GM12865 (cell line): ENCODE measurements around the gene GAREM1.

Experiments
- DNase-seq: peaks from one replicate; pipeline ENCODE4 v3.0.0; 2010; ENCODE audit warnings: low read depth
- H3K4me3 ChIP-seq: 2 replicates; pipeline ENCODE4 v1.5.1; 2011; ENCODE audit warnings: mild to moderate bottlenecking, low read depth, low read length, control low read depth
- CTCF ChIP-seq: IDR thresholded peaks from 2 replicates; pipeline ENCODE4 v1.5.1; 2011; ENCODE audit warnings: low read length, control low read depth, low read depth, inconsistent platforms; ENCODE audit not compliant: insufficient read depth; ENCODE audit errors: missing control alignments

GAREM1 gene

DNA sequence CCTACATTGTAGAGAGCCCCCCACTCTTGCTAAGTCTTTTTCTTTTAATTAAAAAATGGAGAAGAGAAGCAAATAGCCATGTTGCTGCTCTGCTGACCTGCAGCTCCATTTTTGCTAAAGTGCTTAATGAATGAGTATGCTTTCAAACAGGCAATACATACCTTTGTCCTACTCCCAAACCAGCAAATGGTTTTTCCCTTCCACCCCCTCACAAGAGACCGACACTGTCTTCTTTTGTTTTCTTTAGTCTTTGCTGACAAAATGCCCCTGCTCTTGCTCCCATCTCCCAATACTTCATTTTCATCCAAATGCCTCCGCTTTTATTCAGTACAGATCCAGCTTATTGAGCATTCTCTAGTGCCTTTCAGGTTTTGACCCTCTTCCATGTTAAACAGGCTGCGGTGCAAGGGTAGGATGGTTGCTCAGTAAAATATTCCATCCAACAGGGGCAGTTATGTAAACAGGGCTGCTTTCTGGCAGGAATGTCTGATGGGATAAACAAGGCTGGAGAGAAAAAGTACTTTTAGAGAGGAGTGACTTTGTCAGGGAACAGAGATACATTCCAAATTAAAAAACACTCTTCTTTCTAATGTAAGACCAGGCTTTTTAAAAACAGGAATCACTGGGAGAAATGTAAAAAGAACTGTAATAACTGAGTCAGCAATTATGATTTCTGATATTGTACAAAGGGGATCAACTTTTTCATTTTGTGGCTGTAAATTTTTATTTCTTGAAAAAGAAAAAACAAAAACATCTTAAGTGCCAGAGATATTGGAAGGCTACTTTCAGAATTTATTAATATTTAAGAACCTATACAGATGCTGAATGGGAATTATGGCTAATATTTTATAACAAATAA lies 144.0 kb downstream of the GAREM1 start:
- DNase-seq, result no peak
- TF ChIP-seq CTCF, result no peak
- H3K4me3 ChIP-seq, result no peak overlapping the region

DNA sequence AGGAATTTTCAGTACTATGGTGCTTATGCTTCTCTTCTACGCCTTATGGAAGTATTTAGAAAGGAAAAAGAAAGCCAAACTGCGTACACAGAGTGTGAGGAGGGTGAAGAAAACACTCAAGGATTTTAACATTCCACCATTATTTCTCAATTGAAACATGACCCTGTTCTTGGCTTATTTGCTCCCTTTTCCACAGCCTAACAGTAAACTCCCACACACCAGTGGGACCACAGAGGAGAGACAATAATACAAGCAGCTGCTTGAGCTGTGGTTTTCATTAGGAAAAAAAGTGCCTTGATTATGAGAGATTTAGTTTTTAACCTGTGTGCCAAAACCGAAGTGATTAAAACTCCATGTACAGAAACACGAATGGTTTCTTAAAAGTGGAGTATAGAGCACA lies 146.5 kb downstream of the GAREM1 start:
- no peak overlapping the region for H3K4me3 ChIP-seq
- DNase-seq, result no peak

DNA sequence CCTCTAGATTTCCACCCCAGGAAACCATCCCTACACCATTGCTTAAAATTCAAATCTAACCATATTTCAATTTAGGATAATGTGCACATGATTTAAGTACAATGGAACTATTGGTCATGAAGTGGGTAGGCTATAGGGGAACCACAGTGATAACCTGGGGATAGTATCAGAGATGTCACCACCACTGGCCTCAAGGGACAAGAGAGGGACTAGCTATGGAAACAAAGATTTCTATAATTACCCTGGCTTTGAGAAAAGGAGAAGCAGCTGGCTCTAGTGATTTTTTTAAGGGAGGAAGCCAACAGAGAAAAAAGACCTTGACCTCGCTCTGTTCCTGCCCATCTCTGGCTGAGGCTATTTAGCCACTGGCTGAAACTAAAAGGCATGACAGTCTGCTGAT lies 148.9 kb downstream of the GAREM1 start:
- no peak for DNase-seq
- H3K4me3 ChIP-seq, result no peak overlapping the region
- TF ChIP-seq CTCF, result no peak

More for the DNA sequence above, 146.5 kb downstream of the GAREM1 start:
- TF ChIP-seq CTCF, result no peak

GRCh38 chr18:32319084-32319483 lies 151.6 kb downstream of the GAREM1 start:
- no peak for DNase-seq
- no peak overlapping the region for H3K4me3 ChIP-seq
- no peak for TF ChIP-seq CTCF

GRCh38 chr18:32318581-32318980 lies 152.1 kb downstream of the GAREM1 start:
- no peak for DNase-seq
- H3K4me3 ChIP-seq, result no peak overlapping the region
- TF ChIP-seq CTCF, result no peak

DNA sequence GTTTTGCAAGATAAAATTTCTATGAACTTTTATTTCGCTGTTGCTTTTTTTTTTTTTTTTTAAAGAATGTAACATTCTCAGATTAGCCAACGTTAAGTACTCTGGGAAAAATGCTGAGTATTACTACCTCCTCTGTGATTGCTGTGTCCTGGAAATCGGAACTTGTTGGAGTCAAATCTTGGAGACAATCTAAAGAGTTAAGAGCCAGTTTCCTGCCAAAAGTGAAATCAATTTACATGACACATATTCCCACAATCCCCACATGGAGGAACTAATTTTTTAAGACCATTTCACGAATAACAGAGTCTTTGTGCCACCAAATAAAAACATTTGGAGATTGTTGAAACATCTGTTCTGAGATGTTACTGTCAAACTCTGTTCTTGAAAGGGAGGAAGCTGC lies 153.0 kb downstream of the GAREM1 start:
- no peak for TF ChIP-seq CTCF
- DNase-seq, result no peak
- no peak overlapping the region for H3K4me3 ChIP-seq

DNA sequence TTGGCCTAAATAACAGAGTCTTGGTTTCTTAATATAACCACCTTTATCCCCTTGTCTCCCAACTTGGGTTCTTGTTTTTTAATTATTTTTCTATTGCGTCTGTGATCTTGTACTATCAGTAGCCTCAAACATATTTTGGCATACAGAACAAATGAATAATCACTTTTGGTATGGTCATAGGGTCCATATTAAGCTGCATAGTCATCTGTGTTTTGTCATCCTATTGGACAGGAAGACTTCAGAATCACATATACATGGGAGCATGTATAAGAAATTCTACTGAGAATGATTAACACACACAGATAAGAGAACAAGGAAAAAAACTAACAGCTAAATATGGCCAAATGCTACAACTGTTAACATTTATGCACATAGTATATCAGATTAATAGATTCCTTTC lies 154.8 kb downstream of the GAREM1 start:
- TF ChIP-seq CTCF, result no peak

More for the DNA sequence above, 154.8 kb downstream of the GAREM1 start:
- no peak overlapping the region for H3K4me3 ChIP-seq
- DNase-seq, result no peak
